HG03103 (cell line): ENCODE results near the gene GRB10.
"Not testable (repeated sequence)": the region's sequence is repeated elsewhere in the genome, so short reads cannot be mapped to it uniquely, and the experiment has no call there.

Source experiments
- ATAC-seq: cut with Tn5 transposase; IDR thresholded peaks from one replicate; pipeline ENCODE4 v1.9.1; 2021; ENCODE audit warnings: low read depth; ENCODE audit not compliant: unreplicated experiment

GRB10 gene

DNA sequence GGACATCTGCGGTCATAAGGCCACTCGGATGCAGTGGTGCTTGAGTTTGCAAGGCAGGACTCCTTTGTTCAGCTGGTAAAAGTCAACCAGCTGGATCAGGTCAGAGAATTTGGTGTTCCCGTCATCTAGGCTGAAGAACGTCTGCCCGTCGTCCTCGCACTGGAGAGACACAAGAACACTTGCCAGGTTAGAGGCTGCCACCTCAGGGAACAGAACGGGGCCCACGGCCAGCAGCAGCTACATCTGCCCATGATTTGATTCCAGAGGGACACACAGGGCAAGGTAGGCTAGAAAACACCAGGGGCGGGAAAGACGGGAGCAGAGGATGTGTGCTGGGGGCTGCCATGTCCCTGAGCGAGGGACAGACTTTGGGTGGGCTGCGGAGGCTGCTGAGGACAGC lies 189.8 kb downstream of the GRB10 start:
- no peak for ATAC-seq

DNA sequence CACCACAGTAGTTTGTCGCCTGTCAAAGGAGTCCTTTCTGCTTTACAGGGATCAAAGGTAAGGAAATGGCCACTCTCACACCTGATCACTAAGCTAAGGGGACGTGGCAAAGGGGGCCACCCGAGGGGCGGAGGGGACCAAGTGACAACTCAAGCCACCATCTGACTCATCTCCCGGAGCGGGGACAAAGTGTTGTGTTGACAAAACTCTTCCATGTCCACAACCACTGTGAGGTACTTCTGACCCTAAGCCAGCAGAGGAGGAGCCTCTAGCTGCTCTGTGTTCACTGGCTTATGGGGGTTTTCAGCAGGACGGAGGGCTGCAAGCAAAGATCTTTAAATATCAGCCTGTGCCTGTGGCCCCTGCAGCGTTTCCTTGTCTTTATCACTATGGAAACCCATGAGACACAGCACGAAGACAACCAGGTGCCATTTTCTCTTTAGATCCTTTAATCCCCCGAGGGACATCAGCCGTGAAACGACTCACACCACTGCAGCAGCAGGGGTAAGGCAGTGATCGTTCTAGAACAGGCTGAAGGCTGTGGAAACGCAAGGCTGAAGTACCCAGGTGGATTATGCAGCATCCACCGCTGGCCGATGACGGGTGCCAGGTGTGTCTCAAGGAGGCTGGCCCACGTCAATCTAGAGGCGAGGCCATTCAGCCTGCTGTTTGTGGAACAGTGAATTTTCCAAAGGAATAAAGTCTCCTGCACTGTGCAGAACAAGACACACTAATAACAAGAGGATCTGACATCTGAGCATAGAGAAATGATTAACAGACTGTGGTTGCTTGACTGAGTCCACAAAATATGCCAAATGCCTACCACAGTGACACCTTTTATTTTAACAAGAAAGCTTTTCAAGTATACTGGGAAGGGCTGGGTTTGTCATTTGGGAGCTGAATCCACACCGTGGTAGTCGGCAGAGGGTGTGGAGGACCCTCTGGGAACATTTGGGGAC lies 190.9 kb downstream of the GRB10 start:
- ATAC-seq, result no peak

DNA sequence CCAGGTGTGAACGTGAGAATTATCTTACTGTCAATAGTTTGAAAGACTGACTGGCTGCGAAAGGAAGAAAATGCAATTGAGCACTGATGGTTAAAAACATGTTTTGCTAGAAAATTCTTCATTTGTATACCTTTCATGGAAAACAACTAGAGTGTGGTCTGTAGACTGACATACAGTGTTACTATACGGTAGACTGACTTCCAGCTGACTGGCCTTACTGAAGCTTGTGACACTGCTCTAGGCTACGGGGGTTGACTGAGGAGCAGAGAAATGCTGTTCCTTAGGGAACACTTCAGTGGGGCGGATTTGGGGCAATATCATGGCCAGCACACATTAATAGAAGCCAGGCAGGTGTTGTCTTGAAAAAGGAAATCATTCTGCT lies 191.6 kb downstream of the GRB10 start:
- ATAC-seq, result no peak

DNA sequence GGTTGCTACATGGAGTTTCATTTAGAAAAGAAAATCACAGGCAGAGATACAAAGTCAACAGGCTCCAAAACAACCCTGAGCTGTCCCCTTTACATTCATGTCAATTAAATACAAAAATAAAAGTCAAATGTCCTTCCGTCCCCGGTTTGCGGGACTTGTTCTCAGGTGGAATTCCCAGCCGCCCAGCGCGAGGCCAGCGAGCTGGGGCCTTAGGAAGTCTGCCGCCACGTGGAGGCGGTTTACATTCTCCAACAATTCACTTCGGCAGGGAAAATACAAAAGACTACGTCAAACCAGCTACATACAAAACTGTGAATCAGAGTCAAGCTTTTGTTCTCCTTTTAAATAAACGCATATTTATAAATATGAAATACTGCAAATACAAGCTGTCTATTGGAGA lies 192.2 kb downstream of the GRB10 start:
- ATAC-seq, result no peak

DNA sequence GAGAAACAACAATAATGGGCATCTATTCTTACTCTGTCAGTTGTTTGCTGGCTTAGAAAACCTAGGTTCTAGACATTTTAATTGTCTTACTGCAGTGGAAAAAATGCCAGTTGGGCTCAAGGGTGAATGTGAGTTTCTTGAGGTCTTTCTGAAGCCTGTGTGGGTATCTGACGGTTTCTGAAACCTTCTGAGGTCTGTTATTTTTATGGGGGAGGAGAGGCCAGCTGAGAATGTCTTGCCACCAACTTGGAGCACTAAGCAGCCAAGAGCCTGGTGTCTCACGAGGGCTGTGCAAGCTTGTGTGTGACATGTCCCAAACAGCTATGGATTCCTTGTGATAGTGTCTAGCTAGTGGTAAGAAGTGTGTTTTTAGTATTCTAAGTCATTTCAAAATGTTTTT lies 193.3 kb downstream of the GRB10 start:
- no peak for ATAC-seq

DNA sequence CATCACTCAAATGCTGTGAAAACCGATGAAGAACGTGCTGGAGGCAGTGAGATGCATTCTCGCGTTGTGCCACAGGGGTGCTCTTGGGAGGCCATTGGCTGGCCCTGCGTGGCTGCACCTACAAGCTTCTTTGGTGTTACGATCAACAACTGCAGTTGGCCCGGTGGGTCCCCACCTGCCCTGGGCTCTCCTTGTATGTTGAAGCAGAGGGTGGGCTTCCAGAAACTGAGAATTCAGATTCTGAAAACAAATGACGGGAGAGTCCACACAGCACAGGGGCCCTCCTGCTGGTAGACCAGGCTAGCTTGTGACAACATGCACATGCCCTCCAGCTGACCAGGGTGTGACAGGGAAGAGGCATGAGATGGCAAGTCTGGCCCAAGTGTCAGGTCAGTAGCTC lies 193.8 kb downstream of the GRB10 start:
- no peak for ATAC-seq

DNA sequence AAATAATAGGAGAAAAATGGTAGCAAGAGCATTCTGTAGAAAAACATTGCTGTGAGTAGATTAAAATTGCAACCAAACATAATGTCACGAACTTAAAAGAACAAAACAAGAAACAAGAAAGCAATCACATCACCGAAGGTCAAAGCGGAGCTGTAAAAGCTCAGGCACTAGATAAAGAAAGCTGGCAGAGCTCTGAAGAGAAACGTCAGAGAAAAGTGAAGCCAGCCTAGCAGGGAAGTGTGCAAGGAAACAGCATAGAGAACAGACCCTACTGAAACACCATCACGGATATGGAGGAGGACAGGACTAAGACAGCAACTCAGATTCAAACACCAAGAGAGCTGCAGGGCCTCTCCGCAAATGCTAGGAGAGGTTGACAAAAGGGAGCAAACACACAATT lies 195.0 kb downstream of the GRB10 start:
- no peak for ATAC-seq

DNA sequence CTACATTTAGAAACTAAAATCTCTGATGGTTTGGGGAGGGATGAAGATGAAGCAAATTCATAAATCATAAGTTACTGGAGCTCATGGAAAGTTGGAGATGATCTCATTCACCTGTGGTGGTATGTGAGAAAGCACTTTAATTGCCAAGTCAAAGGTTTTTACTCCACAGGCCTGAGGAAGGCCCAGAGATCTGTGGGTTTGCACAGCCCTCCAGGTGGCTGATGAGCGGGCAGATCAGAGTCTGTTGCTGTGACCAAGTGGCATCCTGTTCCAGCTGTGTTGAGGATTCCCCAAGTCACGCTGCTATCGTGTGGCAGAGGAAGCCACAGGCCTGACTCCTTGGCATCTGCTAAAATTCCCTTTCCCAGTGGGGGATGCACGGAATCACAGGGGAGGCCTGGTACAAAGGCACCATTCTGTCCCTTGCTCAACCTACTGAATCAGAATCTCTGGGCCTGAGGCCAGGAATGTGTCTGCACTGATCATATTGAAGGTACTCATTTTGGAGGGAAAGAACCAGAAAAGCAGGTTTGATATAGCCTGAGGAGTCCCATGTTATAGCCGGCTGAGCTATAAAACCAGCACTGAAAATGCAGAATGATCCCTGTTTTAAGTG lies 197.8 kb downstream of the GRB10 start:
- ATAC-seq, result no peak

DNA sequence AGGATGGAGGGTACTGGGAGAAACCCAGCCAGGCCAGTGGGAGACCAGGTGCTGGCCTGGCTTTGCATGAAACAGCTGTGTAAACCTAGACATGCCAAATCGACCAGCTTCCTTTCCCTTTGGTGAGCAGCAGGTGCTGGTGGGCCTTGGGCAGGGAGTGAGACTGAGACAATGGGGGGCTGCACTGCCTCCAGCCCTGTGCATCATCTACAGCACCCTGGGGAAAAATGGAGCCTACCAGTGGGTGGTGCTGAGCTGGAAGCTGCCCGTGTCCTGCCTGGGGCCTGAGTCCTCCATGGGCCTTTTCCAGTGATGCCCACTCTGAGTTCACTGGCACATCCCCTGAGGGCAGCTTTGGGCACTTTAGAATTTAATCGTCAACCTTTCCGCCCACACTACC lies 198.3 kb downstream of the GRB10 start:
- ATAC-seq, result no peak

DNA sequence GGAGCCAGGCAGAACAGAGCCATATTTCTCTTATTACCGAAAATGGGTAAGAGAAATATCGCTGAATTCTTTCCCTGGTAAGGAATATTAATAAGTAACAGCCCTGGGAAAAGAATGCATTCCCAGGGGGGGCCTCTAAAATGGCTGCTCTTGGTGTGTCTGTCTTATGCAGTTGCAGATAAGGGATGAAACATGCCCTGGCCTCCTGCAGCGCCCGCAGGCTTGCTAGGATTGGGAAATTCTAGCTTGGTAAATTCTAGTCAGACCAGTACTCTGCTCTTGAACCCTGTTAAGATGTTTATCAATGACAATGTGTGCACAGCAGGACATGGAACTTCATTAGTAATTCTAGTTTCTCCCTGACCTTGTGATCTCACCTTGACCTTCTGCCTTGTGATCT lies 199.4 kb downstream of the GRB10 start:
- not testable (repeated sequence) for ATAC-seq

DNA sequence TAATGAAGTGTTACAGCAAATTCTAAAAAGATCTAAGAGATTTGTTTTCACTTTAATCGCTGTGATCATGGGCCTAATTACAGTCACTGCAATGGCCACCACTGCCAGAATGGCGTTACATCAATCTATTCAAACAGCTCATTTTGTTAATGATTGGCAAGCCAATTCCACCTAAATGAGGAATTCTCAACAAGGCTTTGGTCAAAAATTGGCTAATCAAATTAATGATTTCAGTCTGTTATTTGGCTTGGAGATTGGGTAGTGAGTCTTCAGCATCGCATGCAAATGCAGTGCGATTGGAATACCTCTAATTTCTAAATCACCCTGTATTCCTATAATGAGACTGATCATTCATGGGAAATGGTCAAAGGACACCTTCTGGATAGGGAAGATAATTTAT lies 200.4 kb downstream of the GRB10 start:
- ATAC-seq, result not testable (repeated sequence)

DNA sequence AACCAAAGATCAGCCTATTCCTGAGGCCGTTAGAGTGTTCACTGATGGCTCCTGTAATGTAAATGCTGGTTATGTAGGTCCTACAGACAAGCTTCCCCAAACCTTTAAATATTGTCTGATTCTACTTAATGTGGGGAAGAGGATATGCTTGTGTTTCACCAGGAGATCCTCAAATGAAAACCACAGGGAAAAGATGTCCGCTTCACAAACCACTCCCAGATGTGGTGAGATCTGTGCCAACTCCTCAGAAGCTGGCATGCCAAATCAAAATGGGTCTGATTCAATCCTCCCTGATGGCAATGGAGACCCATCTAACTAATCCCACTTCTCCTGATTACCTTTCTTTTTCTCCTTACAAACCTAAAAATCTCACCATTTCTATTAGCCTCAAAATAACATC lies 202.0 kb downstream of the GRB10 start:
- not testable (repeated sequence) for ATAC-seq

DNA sequence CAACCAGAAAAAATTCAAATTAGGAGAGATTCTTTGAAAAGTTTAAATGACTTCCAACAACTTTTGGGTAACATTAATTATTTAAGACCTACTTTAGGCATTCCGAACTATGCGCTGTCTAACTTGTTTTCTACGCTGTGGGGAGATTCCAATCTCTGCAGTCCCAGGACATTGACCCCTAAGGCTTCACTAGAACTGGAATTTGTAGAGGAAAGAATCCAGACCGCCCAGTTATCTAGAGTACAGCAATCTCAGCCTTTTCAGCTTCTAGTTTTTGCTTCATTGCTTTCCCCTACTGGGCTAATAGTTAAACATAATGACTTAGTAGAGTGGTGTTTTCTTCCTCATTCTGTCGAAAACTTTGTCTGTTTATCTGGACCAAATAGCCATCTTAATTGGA lies 202.6 kb downstream of the GRB10 start:
- ATAC-seq, result no peak

DNA sequence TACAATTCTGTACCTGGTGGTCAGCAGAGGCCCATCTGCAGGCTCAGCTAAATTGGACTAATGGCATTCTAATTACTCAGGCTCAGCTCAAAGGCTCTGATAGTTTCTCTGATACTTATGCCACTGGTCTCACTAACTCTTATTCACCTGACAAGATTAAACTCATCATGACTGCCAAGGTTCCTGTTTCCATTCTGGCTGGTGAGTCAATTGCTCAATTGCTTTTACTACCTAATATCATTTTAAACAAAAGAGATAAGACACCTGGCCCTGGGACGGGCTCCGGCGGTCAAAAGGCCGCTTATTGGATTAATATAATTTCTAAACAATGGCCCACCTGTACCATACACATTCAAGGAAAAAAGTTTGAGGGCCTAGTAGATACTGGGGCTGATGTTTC lies 204.6 kb downstream of the GRB10 start:
- not testable (repeated sequence) for ATAC-seq

DNA sequence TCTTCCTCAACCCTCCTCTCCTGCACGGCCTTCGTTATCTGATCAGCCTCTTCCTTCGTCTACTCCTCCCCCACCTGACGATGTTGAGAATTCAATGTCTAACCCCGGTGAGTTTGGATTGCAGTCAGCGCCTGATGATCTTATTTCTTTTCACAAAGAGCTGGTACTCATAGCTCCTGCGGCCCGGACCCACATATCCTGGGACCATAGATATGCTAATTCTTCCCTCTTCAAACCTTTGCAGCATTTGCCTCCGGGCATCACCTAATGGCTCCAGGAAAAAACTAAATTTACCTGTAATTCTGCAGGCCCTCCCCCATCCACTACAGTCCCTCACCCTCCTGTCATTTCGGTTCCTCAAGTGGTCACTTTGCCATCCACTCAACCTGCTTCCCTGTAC lies 205.1 kb downstream of the GRB10 start:
- no peak for ATAC-seq

DNA sequence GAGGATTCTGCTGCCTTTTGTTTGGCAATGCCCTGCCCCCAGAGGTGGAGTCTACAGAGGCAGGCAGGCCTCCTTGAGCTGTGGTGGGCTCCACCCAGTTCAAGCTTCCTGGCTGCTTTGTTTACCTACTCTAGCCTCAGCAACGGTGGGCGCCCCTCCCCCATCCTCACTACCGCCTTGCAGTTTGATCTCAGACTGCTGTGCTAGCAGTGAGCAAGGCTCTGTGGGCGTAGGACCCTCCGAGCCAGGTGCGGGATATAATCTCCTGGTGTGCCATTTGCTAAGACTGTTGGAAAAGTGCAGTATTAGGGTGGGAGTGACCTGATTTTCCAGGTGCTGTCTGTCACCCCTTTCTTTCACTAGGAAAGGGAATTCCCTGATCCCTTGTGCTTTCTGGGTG lies 206.3 kb downstream of the GRB10 start:
- not testable (repeated sequence) for ATAC-seq

DNA sequence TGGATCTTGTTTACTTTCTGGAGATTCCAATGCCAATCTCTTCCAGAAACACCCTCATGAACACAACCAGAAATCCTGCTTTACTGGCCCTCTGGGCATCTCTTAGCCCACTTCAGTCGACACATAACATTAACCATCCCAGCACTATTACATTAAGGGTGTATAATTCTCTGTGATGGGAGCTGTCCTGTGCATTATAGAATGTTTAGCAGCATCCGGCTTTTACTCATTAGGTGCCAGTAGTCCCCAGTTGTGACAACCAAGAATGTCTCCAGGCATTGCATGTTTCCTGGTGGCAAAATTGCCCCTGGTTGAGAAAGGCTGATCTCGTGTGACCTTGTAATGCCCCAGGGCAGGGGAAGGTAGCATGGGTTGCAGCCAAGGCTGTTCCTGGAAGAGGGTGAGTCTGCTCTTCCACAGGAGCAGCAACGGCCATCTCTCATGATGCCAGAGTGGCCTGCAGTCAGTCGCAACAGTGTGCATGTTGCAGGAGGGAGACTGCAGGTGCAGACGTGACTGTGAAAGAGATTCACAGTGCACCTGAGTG lies 214.9 kb downstream of the GRB10 start:
- ATAC-seq, result no peak

DNA sequence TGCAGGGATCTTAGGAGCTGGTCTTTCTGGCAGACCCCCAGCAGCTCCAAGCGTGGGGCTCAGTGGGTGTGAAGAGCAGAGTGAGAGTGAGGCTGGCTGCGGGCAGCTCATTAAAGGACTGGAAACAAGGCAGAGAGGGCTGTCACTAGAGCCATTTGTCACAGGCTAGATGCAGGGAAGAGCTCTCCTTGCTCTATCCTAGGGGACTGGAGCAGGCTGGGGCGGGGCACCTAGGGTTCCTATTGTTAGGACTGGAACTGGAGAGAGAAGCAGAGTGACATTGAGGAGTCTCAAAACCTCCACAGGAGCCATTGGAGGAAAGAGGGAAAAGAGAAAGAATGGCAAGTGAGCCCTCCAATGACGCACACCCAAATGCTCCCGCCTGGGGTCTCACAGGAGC lies 216.7 kb downstream of the GRB10 start:
- no peak for ATAC-seq

DNA sequence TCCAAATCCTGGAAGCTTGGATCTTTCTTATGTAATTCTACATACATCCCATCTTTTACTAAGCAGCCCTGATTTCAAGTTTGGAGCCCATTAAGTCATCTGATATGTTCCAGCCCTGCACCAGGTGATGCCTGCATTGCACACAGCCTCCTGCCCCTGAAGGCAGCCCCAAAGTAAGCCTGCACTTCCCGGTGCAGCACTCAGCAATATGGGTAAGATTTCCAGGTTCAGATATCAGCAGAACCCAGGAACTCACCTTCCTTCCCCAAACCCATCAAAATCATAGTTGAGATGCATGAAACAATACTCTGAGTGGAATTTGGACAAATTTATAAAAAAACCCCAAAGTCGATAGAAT lies 217.2 kb downstream of the GRB10 start:
- ATAC-seq, result no peak

DNA sequence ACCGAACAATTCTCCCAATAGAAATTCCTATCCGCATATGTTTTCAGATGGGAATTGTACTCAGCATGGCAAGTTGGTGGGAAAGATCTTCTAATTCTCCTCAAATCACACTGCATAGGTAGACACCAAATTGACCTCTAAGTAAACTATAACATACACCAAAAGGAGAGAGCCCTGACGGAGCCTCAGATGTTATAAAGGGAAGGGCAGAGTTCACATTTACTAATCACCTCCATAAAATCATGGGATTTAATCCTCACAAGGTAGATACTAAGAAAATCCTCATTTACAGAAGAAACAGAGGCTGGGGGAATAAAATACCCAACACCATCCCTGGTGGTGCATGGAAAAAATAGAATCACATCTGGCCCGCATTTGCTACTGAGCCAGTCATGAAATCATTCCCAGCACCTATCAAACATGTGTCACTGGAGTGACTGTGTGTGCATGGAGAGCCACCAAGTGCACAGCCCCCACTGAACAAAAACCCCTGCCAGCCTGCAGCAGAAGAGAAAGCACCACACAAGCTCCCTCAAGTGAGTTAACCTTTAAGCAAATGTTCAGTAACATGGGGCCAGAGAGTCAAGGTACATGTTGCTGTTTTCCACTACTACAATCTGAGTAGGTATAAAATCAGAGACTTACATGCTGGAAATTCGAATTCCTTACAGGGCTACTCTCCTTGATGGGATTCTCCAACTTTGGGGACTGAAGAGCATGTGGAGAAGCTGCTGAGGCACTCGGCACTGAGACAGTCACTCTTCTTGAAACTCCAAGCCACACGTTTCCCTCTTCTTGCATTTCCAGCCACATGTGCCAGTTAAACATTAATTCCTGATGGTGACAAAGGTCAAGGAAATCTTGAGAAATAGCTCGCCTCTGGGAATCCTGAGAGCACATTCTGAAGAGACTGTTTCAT lies 217.8 kb downstream of the GRB10 start, which contains the start of gene DDC:
Gene DDC (minus strand): TSS at position 766 of the 919 bp plus-strand sequence. CDS start 21,320 bp downstream, outside the sequence.
- ATAC-seq, result no peak

DNA sequence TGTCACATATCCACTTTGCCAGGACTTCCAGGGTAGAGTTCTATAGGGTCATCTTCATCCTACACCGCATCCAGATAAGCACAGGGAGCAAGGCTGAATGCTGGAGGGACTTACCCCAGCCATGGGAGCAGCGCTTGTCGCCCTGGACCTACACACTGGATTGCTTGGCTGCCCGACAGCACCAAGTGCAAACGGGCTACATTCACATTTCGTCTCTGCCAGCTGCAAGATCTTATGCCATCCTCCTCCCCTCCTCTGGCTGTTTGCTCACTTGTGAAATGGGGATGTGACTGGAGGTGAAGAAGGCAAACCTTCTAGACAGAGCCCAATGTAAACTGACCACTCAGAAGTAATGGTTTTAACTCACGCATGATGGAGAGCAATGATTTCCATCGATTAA lies 218.5 kb downstream of the GRB10 start:
- ATAC-seq, result no peak
